AG10803 (cell line): ENCODE measurements around the gene ALG6.

ENCODE experiments used
- DNase-seq: peaks from one replicate; pipeline ENCODE4 v3.0.0; 2010; ENCODE audit warnings: low read depth
- H3K4me3 ChIP-seq: 2 replicates; pipeline ENCODE4 v1.5.1; 2011; ENCODE audit warnings: mild to moderate bottlenecking, low read length, control low read depth
- CTCF ChIP-seq: conservative IDR thresholded peaks from 2 replicates; pipeline ENCODE4 v1.5.1; 2011; ENCODE audit warnings: mild to moderate bottlenecking, low read length, control low read depth, inconsistent platforms

ALG6 gene

GRCh38 chr1:63359561-63359960 is 7.9 kb upstream of the ALG6 start:
- H3K4me3 ChIP-seq = no peak overlapping the region
- TF ChIP-seq CTCF = no peak
- DNase-seq = no peak

GRCh38 chr1:63362073-63362472 is 5.4 kb upstream of the ALG6 start:
- no peak for DNase-seq
- no peak overlapping the region for H3K4me3 ChIP-seq
- no peak for TF ChIP-seq CTCF

GRCh38 chr1:63362578-63362977 is 4.8 kb upstream of the ALG6 start:
- H3K4me3 ChIP-seq = no peak overlapping the region
- no peak for TF ChIP-seq CTCF
- no peak for DNase-seq

- no peak for DNase-seq
- no peak overlapping the region for H3K4me3 ChIP-seq
- no peak for TF ChIP-seq CTCF
Measured at GRCh38 chr1:63363014-63363413, 4.4 kb upstream of the ALG6 start.

GRCh38 chr1:63366908-63367214 is 566 bp upstream of the ALG6 start:
- peak overlapping the region; percentile 75 for H3K4me3 ChIP-seq
- DNase-seq = no peak
- TF ChIP-seq CTCF = no peak

- no peak for TF ChIP-seq CTCF
- peak; percentile 1 for DNase-seq
- H3K4me3 ChIP-seq = peak overlapping the region; percentile 94
Measured at GRCh38 chr1:63368131-63368530, 704 bp downstream of the ALG6 start.

GRCh38 chr1:63379583-63379982 is 12.2 kb downstream of the ALG6 start:
- TF ChIP-seq CTCF = no peak
- H3K4me3 ChIP-seq = no peak overlapping the region
- no peak for DNase-seq
